ENCODE data around the gene OIT3.

OIT3 gene

DNA sequence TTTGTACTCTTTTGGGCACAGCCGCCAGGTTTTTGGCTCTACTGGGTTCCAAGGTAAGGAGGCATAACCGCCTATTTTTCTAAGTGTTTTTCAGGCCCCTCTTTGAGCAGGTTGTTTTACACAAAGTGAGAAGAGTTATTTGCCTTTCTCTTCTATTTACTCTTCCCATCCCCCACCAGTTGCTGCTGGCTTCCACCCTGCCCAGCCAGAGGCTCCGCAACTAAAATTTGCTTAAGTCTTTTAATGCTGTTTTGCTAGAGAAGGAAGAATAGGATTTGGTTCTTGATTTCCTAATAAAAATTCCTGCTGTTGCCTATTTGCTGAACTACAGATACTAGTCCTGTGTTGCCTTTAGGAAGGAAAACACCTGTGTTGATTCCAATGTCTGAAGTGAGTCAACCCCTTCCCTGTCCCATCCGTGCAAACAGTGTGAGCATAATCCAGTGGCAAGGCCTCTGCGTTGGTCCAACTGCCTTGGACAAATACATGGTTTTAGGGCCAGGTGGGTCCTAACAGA is 59.2 kb downstream of the OIT3 start:
- no peak for DNase-seq (ENCODE audit: low read depth)

DNA sequence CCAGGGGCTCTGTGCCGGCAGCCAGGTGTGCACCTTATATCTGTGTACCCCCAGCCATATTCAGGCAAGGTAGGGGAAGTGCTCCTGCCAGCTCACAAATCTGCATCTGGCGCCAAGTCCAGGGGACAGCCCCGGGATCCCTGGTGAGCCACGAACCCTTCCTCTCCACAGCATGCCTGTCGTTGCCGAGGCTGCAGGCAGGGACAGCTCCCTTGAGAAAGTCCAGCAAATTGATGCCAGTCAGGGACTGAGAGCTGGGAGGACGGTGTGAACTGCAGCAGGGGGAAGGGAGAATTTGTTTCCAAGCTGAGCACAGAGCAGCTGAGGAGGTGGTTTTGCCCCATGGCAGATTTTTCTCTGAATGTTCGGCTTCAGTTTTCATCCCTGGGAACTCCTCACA is 60.1 kb downstream of the OIT3 start:
- no peak for DNase-seq (ENCODE audit: low read depth)

DNA sequence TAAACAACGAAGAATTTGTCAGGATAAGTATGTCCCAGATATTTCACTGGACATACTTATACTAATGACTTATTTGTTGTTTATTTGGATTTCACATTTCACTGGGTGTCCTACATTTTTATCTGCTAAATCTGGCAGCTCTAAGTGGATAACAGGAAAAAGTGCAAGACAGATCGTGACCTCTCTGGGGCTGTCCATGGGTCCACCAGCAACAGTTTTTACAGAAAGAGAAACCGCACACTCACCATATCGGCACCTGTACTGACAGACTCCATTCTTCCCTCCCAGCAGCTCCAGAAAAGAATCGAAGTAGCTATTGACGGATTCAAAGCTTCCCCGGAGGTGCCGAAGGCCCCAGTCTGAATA is 60.7 kb downstream of the OIT3 start:
- DNase-seq (ENCODE audit: low read depth): no peak

DNA sequence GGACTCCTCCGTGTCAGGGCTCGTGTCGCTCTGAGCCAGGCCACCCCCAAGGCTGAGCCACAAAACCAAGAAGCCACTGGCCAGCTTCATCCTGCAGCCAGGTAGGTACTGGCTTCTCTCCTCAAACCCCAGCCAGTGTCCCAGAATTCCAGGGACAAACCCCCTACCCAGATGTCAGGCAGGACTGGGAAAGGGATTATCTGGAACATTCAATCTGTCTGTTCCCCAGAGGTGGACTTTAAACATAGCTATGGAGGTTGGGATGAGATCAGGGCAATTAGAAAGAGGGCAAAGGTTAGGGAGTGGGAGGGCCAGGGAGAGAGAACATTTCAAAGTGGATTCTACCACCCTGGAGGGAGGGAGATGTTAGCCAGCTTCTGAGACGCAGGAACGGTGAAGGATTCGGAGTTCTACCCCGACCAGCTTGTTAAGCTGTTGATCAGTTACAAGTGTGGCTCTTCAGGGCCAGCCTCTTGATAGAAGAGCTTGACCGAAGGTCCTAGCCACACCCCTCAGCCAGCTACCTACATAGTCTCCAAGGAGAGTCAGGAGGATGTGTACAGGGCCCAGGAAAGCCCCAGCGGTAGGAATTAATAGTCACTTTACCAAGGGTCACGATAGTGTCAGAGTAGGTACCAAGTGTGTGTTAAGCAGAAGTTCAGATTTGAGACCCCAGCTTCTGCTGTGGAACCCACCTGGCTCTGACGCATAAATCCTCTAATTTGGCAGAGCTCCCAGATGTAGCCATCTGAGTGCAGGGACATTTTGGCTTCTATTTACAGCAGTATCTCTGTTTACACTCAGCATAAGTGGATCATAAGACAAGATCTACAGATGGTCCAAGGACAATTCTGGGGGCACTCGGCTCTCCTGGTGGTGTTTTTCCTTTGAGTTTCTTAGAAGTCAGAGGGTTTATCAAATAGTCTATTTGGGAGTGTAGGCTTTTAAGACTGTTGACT is 61.3 kb downstream of the OIT3 start, which contains the start of gene PLA2G12B:
Gene PLA2G12B (minus strand): TSS at position 211 of the 959 bp plus-strand sequence. CDS start 121 bp downstream, at position 90.
- DNase-seq (ENCODE audit: low read depth): no peak

DNA sequence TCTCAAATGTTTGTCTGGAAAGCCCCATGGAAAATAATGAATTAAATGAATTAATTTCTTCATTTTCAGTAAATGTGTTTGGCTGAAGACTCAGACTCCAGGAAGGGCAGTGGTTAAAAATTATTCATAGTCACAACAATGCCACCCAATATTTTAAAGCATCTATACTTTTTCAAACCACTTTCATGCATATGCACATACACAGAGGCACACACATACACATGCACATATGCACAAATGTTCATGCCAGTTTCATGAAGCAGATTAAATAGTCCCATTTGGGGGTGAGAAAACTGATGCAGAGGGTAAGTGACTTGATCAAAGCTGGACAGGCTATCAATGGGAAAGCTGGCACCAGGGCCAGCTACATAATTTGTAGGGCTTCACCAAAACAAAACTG is 62.5 kb downstream of the OIT3 start:
- DNase-seq (ENCODE audit: low read depth): no peak

DNA sequence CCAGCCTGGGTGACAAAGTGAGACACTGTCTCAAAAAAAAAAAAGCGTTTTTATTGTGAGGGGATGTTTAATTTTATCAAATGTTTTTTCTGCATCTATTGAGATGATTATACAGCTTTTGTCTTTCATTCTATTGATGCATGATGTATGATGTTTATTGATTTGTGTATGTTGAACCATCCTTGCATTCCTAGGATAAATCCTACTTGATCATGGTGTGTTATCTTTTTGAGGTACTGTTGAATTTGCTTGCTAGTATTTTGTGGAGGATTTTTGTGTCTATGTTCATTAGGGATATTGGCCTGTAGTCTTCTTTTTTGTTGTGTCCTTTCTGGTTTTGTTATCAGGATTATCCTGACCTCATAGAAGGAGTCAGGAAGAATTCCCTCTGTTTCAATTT is 83.3 kb downstream of the OIT3 start:
- DNase-seq (ENCODE audit: low read depth): no peak

DNA sequence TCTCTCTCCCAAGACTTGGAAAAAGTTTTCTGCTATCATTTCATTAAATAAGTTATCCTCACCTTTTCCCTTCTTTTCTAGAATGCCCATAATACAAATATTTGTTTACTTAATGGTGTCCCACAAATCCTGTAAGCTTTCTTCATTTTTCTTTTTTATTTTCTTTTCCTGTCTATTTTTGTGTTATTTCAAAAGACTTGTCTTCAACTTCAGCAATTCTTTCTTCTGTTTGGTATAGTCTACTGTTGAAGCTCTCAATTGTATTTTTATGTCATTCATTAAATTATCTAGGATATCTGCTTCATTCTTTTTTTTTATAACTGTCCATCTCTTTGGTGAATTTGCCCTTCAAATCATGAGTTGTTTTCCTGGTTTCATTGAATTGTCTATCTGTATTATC is 86.2 kb downstream of the OIT3 start:
- DNase-seq (ENCODE audit: low read depth): no peak

DNA sequence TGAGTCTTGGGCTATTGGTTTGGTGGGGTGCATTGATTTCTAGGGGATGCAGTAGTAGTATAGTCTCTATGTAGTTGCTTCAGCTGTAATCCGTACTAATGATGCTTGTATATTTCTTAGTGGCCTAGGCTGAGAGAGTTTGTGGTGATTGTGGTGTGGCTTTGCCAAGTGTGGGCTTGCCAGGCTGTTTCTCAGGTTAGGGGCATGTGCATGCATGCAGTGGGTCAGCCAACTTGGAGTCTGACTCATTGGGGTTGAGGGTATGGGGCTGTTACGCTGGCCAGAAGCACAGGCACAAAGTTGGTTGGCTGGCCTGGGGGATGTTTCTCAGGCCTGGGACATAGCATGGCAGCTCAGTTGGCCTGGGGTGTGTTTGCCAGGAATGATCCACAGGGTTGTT is 86.8 kb downstream of the OIT3 start:
- no peak for DNase-seq (ENCODE audit: low read depth)

DNA sequence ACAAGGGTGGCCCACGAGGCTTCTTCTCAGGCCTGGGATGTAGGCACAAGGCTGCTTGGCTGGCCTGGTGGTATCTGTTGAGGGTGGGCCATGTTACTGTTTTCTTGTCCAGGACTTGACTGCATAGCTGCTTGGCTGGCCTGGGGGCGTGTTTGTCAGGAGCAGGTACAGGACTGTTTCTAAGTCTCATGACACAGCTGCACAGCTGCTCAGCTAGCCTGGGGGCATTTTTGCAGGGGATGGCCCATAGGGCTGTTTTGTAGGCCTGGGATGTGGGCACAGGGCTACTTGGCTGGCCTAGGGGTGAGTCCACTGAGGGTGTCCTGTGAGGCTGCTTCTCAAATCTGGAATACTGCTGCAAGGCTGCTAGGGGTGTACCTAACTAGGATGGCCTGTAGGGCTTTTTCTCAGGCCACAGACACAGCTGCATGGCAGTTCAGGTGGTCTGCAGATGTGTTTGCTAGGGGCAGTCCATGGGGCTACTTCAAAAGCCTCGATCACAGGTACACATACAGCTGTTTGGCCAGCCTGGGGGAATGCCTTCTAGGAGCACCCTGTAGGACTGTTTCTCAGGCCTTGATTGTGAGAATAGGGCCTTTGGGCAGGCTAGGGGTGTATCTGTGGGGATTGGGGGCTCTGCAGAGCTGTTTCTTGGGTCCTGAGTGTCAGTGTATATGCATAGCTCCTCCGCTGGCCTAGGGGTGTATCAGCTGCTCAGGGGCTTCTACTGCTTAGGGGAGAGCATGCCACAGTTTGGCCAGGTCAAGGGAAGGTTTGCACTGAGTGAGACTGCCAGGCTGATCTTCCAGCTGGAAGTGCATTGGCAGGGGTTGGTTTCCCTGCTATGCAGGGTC is 87.7 kb downstream of the OIT3 start:
- DNase-seq (ENCODE audit: low read depth): no peak

DNA sequence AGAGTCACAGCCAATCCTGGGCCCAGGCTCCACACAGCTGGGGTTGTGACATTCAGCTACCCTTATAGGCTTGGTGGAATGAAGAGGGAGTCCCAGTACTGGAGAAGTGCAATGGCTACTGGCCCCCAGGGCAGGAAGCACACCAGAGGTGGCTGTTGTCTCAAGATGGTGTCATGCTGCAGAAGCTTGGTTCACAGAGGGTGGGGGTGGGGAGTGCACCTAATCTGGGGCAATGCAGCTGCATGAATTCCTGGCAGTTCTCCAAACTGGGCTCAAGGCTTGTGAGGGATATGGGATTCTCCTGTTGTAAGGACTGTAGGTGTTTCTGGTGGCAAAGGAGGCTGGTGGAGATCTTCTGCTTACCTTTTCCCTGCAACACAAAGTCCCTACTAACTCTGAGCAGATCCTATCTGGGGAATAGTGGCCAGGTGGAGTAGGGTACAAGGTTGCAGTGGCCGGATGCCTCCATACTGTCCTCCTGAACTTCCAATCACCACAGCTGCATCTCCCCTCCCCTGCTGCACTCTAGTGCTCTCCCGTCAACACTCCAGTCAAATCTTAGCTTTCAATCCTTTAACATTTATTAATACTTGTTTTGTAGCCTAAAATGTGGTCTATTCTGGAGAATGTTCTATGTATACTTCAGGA is 88.5 kb downstream of the OIT3 start:
- no peak for DNase-seq (ENCODE audit: low read depth)

Measured in stimulated activated CD8-positive, alpha-beta memory T cell treated with anti-CD3 and anti-CD28 coated beads, Interleukin-7, amount 100 ng/mL, for 24 hours (primary cell).